Loucy (cell line): ENCODE results near the gene MGMT.

Experiments
- H2AFZ ChIP-seq: fragments of 200-600 bp; sonication (generic); 2 replicates; pipeline ENCODE4 v1.6.0; 2016; ENCODE audit warnings: antibody characterized with exemption, mild to moderate bottlenecking, low read length, moderate library complexity
- H3F3A ChIP-seq: fragments of 200-600 bp; 2 replicates; pipeline ENCODE4 v1.6.0; 2016; ENCODE audit warnings: antibody characterized with exemption, low read depth, mild to moderate bottlenecking
- H3K27me3 ChIP-seq: fragments of 200-600 bp; sonication (generic); 2 replicates; pipeline ENCODE4 v1.6.1; 2014; ENCODE audit warnings: low read length, mild to moderate bottlenecking; ENCODE audit not compliant: insufficient read depth, poor library complexity, severe bottlenecking
- H3K36me3 ChIP-seq: fragments of 200-600 bp; sonication (generic); 2 replicates; pipeline ENCODE4 v1.6.1; 2016; ENCODE audit warnings: low read length; ENCODE audit not compliant: insufficient read depth
- H3K4me1 ChIP-seq: fragments of 200-600 bp; sonication (generic); 2 replicates; pipeline ENCODE4 v1.5.1; 2014; ENCODE audit warnings: low read length, mild to moderate bottlenecking; ENCODE audit not compliant: insufficient read depth, poor library complexity, severe bottlenecking
- H3K4me2 ChIP-seq: fragments of 200-600 bp; sonication (generic); 2 replicates; pipeline ENCODE4 v1.6.0; 2014; ENCODE audit warnings: antibody characterized with exemption, low read length, low read depth, mild to moderate bottlenecking; ENCODE audit not compliant: poor library complexity, severe bottlenecking
- H3K4me3 ChIP-seq: fragments of 200-600 bp; sonication (generic); 2 replicates; pipeline ENCODE4 v1.5.1; 2014; ENCODE audit warnings: low read length, mild to moderate bottlenecking, mixed read lengths; ENCODE audit not compliant: poor library complexity, severe bottlenecking
- H3K79me2 ChIP-seq: fragments of 200-600 bp; sonication (generic); 2 replicates; pipeline ENCODE4 v1.6.1; 2014; ENCODE audit warnings: low read length; ENCODE audit not compliant: insufficient read depth
- H3K9ac ChIP-seq: fragments of 200-600 bp; sonication (generic); 2 replicates; pipeline ENCODE4 v1.6.0; 2014; ENCODE audit warnings: mild to moderate bottlenecking, low read depth, low read length, moderate library complexity; ENCODE audit not compliant: poor library complexity, severe bottlenecking
- H3K9me2 ChIP-seq: fragments of 200-600 bp; sonication (generic); replicated peaks from 2 replicates; pipeline ENCODE4 v1.6.1; 2016; ENCODE audit warnings: low read depth, low read length, mixed read lengths
- H3K9me3 ChIP-seq: fragments of 200-600 bp; sonication (generic); 2 replicates; pipeline ENCODE4 v1.6.1; 2014; ENCODE audit warnings: mild to moderate bottlenecking, antibody characterized with exemption, low read length, low read depth; ENCODE audit not compliant: insufficient read depth
- H4K20me1 ChIP-seq: fragments of 200-600 bp; sonication (generic); 2 replicates; pipeline ENCODE4 v1.6.0; 2014; ENCODE audit warnings: antibody characterized with exemption, low read length, mild to moderate bottlenecking; ENCODE audit not compliant: insufficient read depth, poor library complexity, severe bottlenecking
- EZH2phosphoT487 ChIP-seq: fragments of 200-600 bp; IDR thresholded peaks from 2 replicates; pipeline ENCODE4 v1.6.1; 2018; ENCODE audit warnings: antibody characterized with exemption, mild to moderate bottlenecking, moderate library complexity, borderline replicate concordance
- TF ChIP-seq, protein P1 (sequence below): fragments of 200-600 bp; sonication (generic); conservative IDR thresholded peaks from 2 replicates; pipeline ENCODE4 v1.5.1; 2014; ENCODE audit warnings: mild to moderate bottlenecking, antibody characterized with exemption, low read length

The MGMT gene

DNA sequence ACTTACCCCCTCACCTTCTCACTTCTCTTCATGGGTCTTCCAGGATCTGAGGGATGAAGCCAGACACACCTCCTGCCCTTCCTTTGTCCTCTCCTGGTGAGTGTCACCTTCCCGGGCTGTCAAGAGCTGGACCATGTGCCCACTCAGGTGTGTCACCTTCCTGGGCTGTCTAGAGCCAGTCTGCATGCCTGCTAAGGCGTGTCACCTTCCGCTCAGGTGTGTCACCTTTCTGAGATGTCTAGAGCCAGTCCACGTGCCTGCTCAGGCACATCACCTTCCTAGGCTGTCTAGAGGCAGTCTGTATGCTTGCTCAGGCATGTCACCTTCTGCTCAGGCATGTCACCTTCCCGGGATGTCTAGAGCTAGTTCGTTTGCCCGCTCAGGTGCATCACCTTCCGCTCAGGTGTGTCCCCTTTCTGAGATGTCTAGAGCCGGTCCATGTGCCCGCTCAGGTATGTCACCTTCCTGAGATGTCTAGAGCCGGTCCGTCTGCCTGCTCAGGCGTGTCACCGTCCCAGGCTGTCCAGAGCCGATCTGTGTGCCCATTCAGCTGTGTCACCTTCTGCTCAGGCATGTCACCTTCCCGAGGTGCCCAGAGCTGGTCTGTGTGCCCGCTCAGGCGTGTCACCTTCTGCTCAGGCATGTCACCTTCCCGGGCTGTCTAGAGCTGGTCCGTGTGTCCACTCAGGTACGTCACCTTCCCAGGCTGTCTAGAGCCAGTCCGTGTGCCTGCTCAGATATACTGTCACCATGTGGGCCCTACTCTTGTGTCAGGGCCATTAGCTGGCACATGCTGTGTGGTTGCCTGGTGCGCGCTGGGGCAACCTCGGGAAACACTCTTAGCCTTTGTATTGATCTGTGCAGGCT lies 251.7 kb downstream of the MGMT start:
- Histone ChIP-seq H3K9me3 (0 out of 2 replicates have a peak, but pooled peaks cover 3% of the 10 kb centered on the region), H2AFZ (no peak overlapping the region), H3K4me3 (no peak overlapping the region), H3K36me3 (peaks cover 3% of the 10 kb centered on the region; the same call in 1 of the 2 replicates), H3K4me2 (no peak overlapping the region), H3K27me3 (no peaks in the 10 kb centered on the region), H3K9ac (no peak overlapping the region), H3K9me2 (no peaks in the 10 kb centered on the region), H3K4me1 (no peaks in the 10 kb centered on the region), H3F3A (no peaks in the 10 kb centered on the region), H3K79me2 (no peaks in the 10 kb centered on the region), H4K20me1 (no peaks in the 10 kb centered on the region)
- TF ChIP-seq, protein P1, sequence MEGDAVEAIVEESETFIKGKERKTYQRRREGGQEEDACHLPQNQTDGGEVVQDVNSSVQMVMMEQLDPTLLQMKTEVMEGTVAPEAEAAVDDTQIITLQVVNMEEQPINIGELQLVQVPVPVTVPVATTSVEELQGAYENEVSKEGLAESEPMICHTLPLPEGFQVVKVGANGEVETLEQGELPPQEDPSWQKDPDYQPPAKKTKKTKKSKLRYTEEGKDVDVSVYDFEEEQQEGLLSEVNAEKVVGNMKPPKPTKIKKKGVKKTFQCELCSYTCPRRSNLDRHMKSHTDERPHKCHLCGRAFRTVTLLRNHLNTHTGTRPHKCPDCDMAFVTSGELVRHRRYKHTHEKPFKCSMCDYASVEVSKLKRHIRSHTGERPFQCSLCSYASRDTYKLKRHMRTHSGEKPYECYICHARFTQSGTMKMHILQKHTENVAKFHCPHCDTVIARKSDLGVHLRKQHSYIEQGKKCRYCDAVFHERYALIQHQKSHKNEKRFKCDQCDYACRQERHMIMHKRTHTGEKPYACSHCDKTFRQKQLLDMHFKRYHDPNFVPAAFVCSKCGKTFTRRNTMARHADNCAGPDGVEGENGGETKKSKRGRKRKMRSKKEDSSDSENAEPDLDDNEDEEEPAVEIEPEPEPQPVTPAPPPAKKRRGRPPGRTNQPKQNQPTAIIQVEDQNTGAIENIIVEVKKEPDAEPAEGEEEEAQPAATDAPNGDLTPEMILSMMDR = no peak
- no peak for TF ChIP-seq EZH2phosphoT487

DNA sequence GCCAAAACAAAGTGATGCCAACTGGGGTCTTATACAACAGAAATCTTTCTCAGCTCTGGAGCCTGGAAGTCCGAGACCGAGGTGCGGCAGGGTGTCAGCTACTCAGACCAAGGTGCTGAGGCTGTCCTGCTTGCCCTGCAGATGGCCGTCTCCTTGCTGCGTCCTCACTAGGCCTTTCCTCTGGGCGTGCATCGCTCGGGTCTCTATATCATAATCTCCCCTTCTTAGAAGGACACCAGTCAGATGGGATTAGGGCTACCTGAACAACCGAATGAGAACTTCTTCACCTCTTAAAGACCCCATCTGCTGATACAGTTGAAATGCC lies 252.3 kb downstream of the MGMT start:
- Histone ChIP-seq H3K36me3 (peaks cover 3% of the 10 kb centered on the region; the same call in 1 of the 2 replicates), H3K9me3 (0 out of 2 replicates have a peak, but pooled peaks cover 3% of the 10 kb centered on the region), H3K27me3 (no peaks in the 10 kb centered on the region), H3F3A (no peaks in the 10 kb centered on the region), H3K4me1 (no peaks in the 10 kb centered on the region), H3K4me2 (no peak overlapping the region), H3K9ac (no peak overlapping the region), H4K20me1 (no peaks in the 10 kb centered on the region), H3K4me3 (no peak overlapping the region), H3K79me2 (no peaks in the 10 kb centered on the region), H3K9me2 (no peaks in the 10 kb centered on the region), H2AFZ (no peak overlapping the region)
- TF ChIP-seq EZH2phosphoT487 = no peak
- TF ChIP-seq, protein P1 = no peak

GRCh38 chr10:129719889-129720590 lies 253.0 kb downstream of the MGMT start:
- TF ChIP-seq, protein P1 = no peak
- no peak for TF ChIP-seq EZH2phosphoT487
- Histone ChIP-seq H3F3A (no peaks in the 10 kb centered on the region), H3K36me3 (peaks cover 3% of the 10 kb centered on the region; the same call in 1 of the 2 replicates), H4K20me1 (no peaks in the 10 kb centered on the region), H3K79me2 (no peaks in the 10 kb centered on the region), H3K9ac (no peak overlapping the region), H3K27me3 (no peaks in the 10 kb centered on the region), H3K4me1 (no peaks in the 10 kb centered on the region), H3K4me3 (no peak overlapping the region), H3K9me2 (no peaks in the 10 kb centered on the region), H3K4me2 (no peak overlapping the region), H3K9me3 (0 out of 2 replicates have a peak, but pooled peaks cover 3% of the 10 kb centered on the region), H2AFZ (no peak overlapping the region)
